PC-9 (cell line): ENCODE data around the gene SH3GL3.

Experiments used
- EZH2 ChIP-seq: fragments of 200-600 bp; sonication (generic); IDR thresholded peaks from 2 replicates; pipeline ENCODE4 v1.8.0; 2017; ENCODE audit warnings: antibody characterized with exemption, low read depth
- TF ChIP-seq, protein P1 (sequence below): fragments of 200-600 bp; sonication (generic); conservative IDR thresholded peaks from 2 replicates; pipeline ENCODE4 v1.6.1; 2017; ENCODE audit warnings: mixed run types, antibody characterized with exemption, mild to moderate bottlenecking, moderate library complexity

DNA sequence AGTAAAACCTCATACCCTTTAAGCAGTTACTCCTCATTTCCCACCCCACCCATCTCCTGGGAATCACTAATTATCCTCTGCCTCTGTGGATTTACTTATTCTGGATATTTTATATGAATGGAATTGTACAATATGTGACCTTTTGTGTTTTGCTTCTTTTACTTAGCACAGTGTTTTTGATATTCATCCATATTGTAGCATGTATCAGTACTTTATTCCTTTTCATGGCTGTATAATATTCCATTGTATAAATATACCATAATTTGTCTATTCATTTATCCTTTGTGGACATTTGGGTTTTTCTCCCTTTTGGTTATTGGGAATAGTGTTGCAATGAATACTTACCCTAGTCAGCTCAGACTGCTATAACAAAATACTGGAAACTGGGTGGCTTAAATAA is 39.2 kb downstream of the SH3GL3 start:
- TF ChIP-seq EZH2: no peak
- TF ChIP-seq, protein P1, sequence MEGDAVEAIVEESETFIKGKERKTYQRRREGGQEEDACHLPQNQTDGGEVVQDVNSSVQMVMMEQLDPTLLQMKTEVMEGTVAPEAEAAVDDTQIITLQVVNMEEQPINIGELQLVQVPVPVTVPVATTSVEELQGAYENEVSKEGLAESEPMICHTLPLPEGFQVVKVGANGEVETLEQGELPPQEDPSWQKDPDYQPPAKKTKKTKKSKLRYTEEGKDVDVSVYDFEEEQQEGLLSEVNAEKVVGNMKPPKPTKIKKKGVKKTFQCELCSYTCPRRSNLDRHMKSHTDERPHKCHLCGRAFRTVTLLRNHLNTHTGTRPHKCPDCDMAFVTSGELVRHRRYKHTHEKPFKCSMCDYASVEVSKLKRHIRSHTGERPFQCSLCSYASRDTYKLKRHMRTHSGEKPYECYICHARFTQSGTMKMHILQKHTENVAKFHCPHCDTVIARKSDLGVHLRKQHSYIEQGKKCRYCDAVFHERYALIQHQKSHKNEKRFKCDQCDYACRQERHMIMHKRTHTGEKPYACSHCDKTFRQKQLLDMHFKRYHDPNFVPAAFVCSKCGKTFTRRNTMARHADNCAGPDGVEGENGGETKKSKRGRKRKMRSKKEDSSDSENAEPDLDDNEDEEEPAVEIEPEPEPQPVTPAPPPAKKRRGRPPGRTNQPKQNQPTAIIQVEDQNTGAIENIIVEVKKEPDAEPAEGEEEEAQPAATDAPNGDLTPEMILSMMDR: no peak
